GM21825 (cell line): ENCODE results near the gene PTCSC3.

Source experiments
- ATAC-seq: cut with Tn5 transposase; IDR thresholded peaks from one replicate; pipeline ENCODE4 v1.9.1; 2021; ENCODE audit warnings: mild to moderate bottlenecking, moderate library complexity; ENCODE audit not compliant: unreplicated experiment

Gene PTCSC3

GRCh38 chr14:36176524-36176923 is at the start of gene PTCSC3:
Gene PTCSC3, minus strand, starts transcription at chr14:36176722.
- no peak for ATAC-seq

- no peak for ATAC-seq
Observed at GRCh38 chr14:36226164-36226563, 49.6 kb upstream of the PTCSC3 start.

GRCh38 chr14:36224176-36224575 is 47.7 kb upstream of the PTCSC3 start:
- no peak for ATAC-seq

- no peak for ATAC-seq
Observed at GRCh38 chr14:36223558-36223957, 47.0 kb upstream of the PTCSC3 start.

GRCh38 chr14:36222952-36223468 is 46.5 kb upstream of the PTCSC3 start:
- no peak for ATAC-seq

GRCh38 chr14:36222337-36222736 is 45.8 kb upstream of the PTCSC3 start:
- no peak for ATAC-seq

GRCh38 chr14:36221112-36221511 is 44.6 kb upstream of the PTCSC3 start:
- ATAC-seq = no peak

- no peak for ATAC-seq
Observed at GRCh38 chr14:36217732-36218131, 41.2 kb upstream of the PTCSC3 start.

- ATAC-seq = no peak
Observed at GRCh38 chr14:36217027-36217426, 40.5 kb upstream of the PTCSC3 start.

- no peak for ATAC-seq
Observed at GRCh38 chr14:36215217-36215598, 38.7 kb upstream of the PTCSC3 start.

- no peak for ATAC-seq
Observed at GRCh38 chr14:36214476-36215216, 38.1 kb upstream of the PTCSC3 start.

- no peak for ATAC-seq
Observed at GRCh38 chr14:36212987-36213386, 36.5 kb upstream of the PTCSC3 start.

- no peak for ATAC-seq
Observed at GRCh38 chr14:36212577-36212976, 36.1 kb upstream of the PTCSC3 start.

- no peak for ATAC-seq
Observed at GRCh38 chr14:36208690-36209278, 32.3 kb upstream of the PTCSC3 start.

GRCh38 chr14:36207500-36207899 is 31.0 kb upstream of the PTCSC3 start:
- no peak for ATAC-seq

- ATAC-seq = no peak
Observed at GRCh38 chr14:36204461-36205073, 28.0 kb upstream of the PTCSC3 start.

- ATAC-seq = no peak
Observed at GRCh38 chr14:36198378-36198777, 21.9 kb upstream of the PTCSC3 start.

GRCh38 chr14:36194663-36195062 is 18.1 kb upstream of the PTCSC3 start:
- ATAC-seq = no peak

- no peak for ATAC-seq
Observed at GRCh38 chr14:36192530-36192929, 16.0 kb upstream of the PTCSC3 start.

GRCh38 chr14:36183402-36183801 is 6.9 kb upstream of the PTCSC3 start:
- no peak for ATAC-seq

- no peak for ATAC-seq
Observed at GRCh38 chr14:36181417-36181816, 4.9 kb upstream of the PTCSC3 start.

GRCh38 chr14:36177489-36177888 is 967 bp upstream of the PTCSC3 start:
- no peak for ATAC-seq
